Measurements from ENCODE around the gene ZNF283.
"Not testable (repeated sequence)": the region's sequence is repeated elsewhere in the genome, so short reads cannot be mapped to it uniquely, and the experiment has no call there.

ZNF283 gene

DNA sequence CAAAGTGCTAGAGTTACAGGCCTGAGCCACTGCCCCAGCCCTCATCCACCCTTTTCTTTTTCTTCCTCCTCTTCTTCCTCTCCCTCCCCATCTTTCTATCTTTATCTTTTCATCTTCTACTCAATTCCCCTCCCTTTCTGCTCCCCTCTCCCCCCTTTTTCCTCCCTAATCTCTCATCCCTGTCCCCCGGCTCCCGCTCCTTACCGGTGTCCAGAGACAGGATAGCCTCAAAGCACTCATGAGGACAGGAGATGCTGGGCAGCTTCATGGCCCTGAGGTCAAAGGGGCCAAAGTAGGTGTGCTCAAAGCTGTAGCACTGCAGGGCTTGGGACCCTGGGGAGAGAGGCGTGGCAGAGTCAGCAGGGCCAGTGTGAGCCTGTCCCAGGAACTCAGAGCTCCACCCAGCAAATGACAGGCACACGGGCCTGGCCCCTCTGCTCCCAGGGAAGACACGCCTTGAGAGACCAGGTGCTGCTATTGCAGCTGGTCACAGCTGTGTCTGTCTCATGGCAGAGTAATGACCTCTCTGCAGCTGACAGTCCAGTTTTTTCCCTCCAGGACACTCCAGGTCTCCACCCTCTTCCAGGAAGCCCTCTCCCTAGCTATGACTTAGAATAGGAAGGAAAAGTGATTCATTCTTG, 27.5 kb upstream of the ZNF283 start:
- DNase-seq (ENCODE audit: low spot score): no peak
- no peak for FAIRE-seq

DNA sequence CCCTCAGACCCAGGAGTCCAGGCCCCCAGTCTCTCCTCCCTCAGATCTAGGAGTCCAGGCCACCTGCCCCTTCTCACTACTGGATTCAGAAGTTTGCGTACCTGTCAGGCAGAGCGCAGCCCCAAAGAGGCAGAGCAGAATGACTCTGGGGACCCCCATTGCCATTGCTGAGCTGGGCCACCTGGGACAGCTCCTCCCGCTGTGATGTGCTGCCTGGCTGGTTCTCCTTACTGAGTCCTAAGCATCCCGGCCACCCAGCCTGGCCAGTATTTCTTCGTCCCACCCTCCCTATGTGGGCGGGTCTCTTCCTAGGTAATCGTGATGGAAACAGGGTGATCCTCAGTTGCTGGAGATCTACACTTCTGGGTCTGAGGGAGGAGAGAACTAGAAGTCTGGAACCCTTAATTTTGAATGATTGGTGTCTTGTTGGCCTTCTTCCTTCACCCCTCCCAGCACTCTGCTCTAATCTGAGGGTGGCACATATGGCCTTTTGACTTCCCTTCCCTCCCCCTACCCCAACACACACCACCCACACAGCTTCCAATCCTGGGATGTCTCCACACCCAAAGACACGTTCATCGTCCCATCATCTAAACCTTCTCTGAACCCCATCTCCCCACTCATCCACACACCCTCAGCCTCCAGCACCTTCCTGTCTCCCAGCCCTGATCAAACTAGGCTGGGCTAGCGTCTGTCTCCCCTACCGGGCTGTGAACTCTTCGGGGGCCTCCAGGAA, 24.7 kb upstream of the ZNF283 start, which contains the start of gene LYPD5:
Gene LYPD5, minus strand, starts transcription at position 232 of the 736 bp plus-strand sequence. Its CDS starts 67 bp downstream, at position 165.
- DNase-seq (ENCODE audit: low spot score) (no peak), FAIRE-seq (no peak)

DNA sequence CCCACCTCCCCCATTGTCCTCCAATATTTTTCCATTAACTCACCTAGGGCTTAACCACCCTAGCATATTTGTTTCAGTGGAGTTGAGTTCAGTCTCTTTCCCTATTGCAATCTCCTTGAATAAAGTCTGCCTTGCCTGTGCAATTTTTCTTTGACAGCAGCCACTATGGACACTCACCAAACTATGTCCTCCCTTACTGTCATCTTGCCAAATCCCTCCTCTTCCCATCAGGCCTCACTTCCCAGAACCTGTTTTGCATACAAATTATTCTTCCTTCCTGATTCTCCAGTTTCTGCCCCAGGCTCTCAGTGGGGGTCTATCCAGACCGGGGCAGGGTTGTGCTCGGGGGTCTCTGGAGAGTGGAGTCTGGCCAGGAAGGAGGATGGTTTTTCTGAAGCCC, 22.7 kb upstream of the ZNF283 start:
- no peak for DNase-seq (ENCODE audit: low spot score)
- FAIRE-seq: no peak

DNA sequence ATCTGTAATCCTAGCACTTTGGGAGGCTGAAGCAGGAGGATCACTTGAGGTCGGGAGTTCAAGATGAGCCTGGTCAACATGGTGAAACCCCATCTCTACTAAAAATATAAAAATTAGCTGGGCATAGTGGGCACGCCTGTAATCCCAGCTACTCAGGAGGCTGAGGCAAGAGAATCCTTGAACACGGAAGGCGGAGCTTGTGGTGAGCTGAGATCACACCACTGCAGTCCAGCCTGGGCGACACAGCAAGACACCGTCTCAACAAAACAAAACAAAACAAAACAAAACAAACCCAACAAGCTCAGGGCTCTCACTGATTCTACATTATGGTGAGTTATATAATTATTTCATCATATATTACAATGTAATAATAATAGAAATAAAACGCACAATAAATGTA, 20.7 kb upstream of the ZNF283 start:
- DNase-seq (ENCODE audit: low spot score); FAIRE-seq: not testable (repeated sequence)

GRCh38 chr19:43806848-43807247, 20.3 kb upstream of the ZNF283 start:
- DNase-seq (ENCODE audit: low spot score) (no peak), FAIRE-seq (no peak)

- no peak for DNase-seq (ENCODE audit: low spot score)
- FAIRE-seq: no peak
Measured at GRCh38 chr19:43807651-43808050, 19.5 kb upstream of the ZNF283 start.

DNA sequence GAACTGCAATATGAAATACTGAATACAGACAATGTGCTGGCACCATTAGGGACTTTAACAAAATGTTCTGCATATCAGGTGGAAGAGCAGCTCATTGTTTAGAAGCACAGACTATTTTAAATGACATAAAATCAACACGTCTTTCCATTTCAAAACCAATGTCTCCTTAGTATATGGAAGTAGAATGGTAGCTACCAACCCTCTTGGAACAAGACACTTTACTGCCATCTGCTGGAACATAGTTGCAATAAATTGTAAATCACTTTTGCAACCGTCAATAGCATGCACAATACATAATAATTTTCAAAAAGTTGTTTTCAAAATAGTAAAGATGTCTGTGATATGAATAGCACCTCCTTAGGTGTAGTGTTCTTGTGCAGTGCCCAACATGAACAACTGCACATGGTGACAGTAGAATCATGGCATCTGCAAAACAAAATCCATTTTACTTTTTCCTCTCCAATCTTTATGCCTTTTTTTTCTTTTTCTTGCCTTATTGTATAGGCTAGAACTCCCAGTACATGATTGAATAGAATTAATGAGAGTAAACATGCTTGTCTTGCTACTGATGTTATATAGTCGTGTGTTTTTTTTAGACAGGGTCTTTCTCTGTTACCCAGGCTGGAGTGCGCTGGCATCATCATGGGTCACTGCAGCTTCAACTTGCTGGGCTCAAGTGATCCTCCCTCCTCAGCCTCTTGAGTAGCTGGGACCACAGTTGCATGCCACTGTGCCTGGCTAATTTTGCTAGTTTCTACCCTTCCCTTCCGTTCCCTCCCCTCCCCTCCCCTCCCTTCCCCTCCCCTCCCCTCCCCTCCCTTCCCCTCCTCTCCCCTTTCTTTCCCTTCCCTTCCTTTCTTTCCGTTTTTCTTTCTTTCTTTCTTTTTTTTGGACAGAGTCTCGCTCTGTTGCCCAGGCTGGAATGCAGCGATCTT, 17.1 kb upstream of the ZNF283 start:
- FAIRE-seq: peak; percentile 63
- DNase-seq (ENCODE audit: low spot score): peak; percentile 33

DNA sequence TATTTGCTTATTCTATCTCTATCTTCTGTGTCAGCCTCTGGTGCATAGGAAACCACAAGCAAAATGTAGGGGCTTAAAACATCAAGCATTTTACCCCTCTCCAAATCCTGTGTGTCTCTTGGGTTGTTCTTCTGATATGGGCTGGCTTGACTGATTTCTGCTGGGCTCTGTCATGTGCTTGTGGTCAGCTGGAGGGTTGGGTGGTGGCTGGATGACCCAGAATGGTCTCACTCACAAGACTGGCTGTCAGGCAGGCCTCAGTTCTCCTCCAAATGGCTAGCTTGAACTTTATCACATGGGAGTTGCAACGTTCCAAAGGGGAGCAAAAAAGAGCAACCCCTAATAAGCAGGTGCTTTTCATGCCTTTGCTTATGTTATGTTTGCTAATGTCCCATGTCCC, 15.3 kb upstream of the ZNF283 start:
- DNase-seq (ENCODE audit: low spot score) (no peak), FAIRE-seq (no peak)

GRCh38 chr19:43812259-43812658, 14.9 kb upstream of the ZNF283 start:
- FAIRE-seq (no peak), DNase-seq (ENCODE audit: low spot score) (no peak)

GRCh38 chr19:43812688-43813087, 14.4 kb upstream of the ZNF283 start:
- DNase-seq (ENCODE audit: low spot score) (no peak), FAIRE-seq (no peak)

- FAIRE-seq (no peak), DNase-seq (ENCODE audit: low spot score) (no peak)
Measured at GRCh38 chr19:43814663-43815352, 12.3 kb upstream of the ZNF283 start.

GRCh38 chr19:43817454-43817853, 9.7 kb upstream of the ZNF283 start:
- FAIRE-seq; DNase-seq (ENCODE audit: low spot score): not testable (repeated sequence)

DNA sequence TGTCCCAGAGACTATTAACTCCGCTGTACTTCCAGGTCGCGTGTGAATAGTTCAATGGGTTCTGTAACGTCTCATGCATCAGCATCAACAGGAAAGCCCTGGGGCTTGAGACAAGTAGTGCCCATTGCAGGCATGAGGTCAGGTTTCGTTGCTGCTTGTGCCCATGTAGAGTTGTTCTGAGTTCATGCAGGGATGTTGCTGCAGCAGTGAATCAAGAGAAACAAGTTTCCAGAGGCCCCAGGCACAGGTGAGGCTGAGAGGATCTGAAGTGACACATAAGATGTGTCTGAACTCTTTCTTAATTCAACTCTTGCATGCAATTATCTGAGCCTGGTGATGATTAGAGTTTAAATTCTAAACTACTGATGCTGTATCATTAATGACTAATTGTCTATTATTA, 8.6 kb upstream of the ZNF283 start:
- no peak for FAIRE-seq
- no peak for DNase-seq (ENCODE audit: low spot score)

GRCh38 chr19:43820098-43820883, 6.8 kb upstream of the ZNF283 start:
- FAIRE-seq (no peak), DNase-seq (ENCODE audit: low spot score) (no peak)

DNA sequence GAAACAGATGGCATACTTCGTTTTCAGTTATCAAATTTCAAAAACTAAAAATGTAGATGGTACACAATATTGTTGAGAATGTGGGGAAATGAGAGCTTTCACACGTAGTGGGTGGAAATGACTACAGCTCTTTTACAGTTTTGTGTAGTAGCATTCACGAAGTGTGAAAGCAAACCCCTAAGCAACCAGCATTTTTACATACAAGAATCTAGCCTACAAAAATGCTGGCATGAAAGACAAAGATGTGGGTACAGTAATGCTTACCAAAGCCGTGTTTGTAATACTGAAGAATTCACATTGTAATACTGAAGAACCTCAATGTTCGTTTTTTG, 6.3 kb upstream of the ZNF283 start:
- FAIRE-seq: no peak

GRCh38 chr19:43823856-43824255, 3.3 kb upstream of the ZNF283 start:
- not testable (repeated sequence) for FAIRE-seq; DNase-seq (ENCODE audit: low spot score)

More for the DNA sequence above, 6.3 kb upstream of the ZNF283 start:
- no peak for DNase-seq (ENCODE audit: low spot score)

GRCh38 chr19:43824572-43824971, 2.5 kb upstream of the ZNF283 start:
- FAIRE-seq; DNase-seq (ENCODE audit: low spot score): not testable (repeated sequence)

GRCh38 chr19:43839139-43839538, 12.0 kb downstream of the ZNF283 start:
- FAIRE-seq: no peak
- no peak for DNase-seq (ENCODE audit: low spot score)

DNA sequence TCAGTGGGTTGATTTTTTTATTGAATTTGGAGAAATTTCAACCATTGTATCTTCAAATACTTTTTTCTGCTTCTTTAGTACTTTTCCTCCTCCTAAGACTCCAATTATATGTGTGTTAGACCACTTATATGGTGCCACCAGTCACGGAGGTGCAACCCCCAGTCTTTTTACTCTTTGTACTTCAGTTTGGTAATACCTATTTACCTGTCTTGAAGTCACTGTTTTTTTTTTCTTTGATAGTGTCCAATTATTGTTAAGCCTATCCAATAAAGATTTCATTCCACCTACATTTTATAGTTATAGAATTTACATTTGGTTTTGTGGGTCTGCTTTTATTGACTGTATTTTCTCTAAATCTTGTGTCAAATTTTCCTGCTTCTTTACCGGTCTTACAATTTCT, 14.9 kb downstream of the ZNF283 start:
- no peak for DNase-seq (ENCODE audit: low spot score)
- no peak for FAIRE-seq

- FAIRE-seq (no peak), DNase-seq (ENCODE audit: low spot score) (no peak)
Measured at GRCh38 chr19:43847246-43847645, 20.1 kb downstream of the ZNF283 start.
